ENCODE results near the gene RSPH9.
"Not testable (repeated sequence)": the region's sequence is repeated elsewhere in the genome, so short reads cannot be mapped to it uniquely, and the experiment has no call there.

The RSPH9 gene

DNA sequence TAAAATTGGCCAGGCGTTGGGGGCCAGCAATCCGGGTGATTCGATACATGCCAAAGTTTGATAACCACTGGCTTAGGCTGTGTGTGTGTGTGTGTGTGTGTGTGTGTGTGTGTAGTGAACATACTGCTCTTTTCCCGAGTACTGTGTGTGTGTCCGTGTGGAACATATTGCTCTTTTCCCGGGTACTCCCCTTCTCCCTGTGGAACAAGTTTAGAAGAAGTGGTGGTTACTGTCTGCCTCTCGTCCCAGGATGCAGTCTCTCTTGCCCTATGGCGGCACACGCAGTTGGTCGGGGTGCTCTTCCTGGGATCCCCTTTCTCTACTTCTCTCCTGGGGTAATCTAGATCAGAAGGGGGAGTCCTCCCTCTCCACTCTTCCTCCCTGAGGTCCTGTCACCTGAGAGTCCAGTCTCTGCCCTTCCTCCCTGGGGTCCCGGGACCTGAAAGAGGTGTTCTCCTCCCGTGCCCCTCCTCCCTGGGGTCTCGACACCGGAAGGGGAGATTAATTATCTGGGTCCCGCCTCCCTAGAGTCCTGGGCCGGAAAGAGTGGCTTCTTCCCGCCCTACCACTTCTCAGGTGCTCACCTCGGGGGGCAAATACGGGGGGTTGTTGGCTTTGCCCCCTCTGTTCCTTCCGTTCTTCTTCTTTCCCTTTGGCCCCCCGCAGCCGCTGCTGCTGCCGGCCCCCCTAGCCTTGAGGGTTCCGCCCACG, 16.3 kb upstream of the RSPH9 start:
- DNase-seq (ENCODE audit: extremely low read depth in 1 of 2, low read depth in 1 of 2), result peak in 1 of 2 donors; percentile 32

DNA sequence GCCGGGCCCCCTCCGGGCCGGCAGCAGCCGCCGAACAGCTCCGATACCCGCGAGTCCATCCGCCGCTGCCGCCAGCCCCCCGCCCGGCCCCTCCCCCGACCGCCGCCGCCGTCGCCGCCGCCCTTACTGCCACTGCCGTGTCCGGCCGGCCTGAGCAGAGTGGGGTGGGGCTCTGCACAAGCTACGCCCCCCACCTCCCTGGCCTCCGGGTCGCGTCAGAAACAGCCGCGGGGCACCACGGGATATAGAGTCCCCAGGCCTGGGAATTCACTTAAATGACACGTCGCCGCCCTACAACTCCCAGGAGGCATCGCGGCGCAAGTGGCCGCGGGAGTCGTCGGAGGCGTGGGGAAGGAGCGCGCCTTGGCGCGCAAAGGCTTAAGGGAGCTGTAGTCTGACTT, 15.7 kb upstream of the RSPH9 start, which contains the start of gene GTPBP2:
Gene GTPBP2, minus strand, starts transcription at position 161 of the 401 bp plus-strand sequence. Its CDS starts 102 bp downstream, at position 59.
- peak; percentile 80 to 92 for DNase-seq (ENCODE audit: extremely low read depth in 1 of 2, low read depth in 1 of 2)

DNA sequence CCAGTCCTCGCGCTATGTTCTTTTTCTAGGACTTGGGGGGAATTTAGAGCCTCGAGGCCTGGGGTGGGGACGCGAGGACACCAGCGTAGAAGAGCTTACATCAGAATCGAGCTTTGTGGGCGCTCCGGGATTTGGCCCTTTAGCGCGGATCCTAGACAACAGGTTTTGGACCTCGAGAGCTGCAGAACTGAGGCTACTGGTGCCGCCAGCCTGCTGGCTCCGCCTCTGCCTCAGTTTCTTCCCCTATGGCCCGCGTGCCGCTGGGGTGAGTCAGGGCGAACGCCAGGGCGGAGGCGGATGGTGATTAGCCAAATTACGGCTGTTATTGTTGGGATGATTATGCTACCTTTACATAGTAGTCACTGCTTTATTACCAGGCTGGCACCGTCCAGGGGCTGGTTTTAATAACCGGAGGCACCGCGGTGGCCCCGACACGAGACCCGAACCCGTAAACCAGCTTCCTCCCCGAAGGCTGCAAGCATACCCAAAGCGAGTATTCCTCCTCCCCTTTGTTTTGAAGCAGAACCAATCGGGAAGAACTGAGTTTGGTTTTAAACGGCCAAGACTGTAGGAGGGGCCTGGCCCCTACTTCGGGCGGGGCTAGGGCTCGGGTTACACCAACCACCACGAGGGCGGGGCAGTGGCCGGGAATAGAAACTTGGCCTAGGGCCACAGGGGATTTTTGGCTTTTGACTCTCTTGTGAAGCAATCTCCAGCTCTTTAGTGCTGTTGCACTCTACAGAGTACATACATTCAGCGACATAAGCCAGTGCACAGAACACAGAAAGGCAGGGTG, 15.1 kb upstream of the RSPH9 start:
- DNase-seq (ENCODE audit: extremely low read depth in 1 of 2, low read depth in 1 of 2), result peak; percentile 58 to 79

- no peak for DNase-seq (ENCODE audit: extremely low read depth in 1 of 2, low read depth in 1 of 2)
Measured at GRCh38 chr6:43630980-43631619, 13.7 kb upstream of the RSPH9 start.

DNA sequence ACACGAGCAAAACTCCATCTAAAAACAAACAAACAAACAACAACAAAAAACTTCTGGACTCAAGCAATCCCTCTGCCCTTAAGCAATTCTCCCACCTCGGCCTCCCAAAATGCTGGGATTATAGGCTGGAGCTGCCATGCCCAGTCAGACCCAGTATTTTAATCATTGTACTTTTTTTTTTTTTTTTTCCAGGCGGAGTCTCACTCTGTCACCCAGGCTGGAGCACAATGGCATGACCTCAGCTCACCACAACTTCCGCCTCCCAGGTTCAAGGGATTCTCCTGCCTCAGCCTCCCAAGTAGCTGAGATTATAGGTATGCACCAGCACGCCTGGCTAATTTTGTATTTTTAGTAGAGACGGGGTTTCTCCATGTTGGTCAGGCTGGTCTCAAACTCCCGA, 11.8 kb upstream of the RSPH9 start:
- DNase-seq (ENCODE audit: extremely low read depth in 1 of 2, low read depth in 1 of 2), result not testable (repeated sequence)

GRCh38 chr6:43634702-43635303, 10.0 kb upstream of the RSPH9 start:
- DNase-seq (ENCODE audit: extremely low read depth in 1 of 2, low read depth in 1 of 2), result no peak

- DNase-seq (ENCODE audit: extremely low read depth in 1 of 2, low read depth in 1 of 2), result peak; percentile 51 to 80
Measured at GRCh38 chr6:43635387-43636307, 9.2 kb upstream of the RSPH9 start, which contains the start of gene MAD2L1BP. MAD2L1BP (plus strand) TSS chr6:43635840; CDS start chr6:43635876, 36 bp downstream.

DNA sequence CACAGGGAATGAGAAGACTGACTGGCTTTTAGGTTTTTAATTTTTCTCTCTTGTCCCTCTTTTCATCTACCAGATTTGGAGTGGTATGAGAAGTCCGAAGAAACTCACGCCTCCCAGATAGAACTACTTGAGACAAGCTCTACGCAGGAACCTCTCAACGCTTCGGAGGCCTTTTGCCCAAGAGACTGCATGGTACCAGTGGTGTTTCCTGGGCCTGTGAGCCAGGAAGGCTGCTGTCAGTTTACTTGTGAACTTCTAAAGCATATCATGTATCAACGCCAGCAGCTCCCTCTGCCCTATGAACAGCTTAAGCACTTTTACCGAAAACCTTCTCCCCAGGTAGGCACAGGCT, 8.6 kb upstream of the RSPH9 start:
- DNase-seq (ENCODE audit: extremely low read depth in 1 of 2, low read depth in 1 of 2), result no peak

DNA sequence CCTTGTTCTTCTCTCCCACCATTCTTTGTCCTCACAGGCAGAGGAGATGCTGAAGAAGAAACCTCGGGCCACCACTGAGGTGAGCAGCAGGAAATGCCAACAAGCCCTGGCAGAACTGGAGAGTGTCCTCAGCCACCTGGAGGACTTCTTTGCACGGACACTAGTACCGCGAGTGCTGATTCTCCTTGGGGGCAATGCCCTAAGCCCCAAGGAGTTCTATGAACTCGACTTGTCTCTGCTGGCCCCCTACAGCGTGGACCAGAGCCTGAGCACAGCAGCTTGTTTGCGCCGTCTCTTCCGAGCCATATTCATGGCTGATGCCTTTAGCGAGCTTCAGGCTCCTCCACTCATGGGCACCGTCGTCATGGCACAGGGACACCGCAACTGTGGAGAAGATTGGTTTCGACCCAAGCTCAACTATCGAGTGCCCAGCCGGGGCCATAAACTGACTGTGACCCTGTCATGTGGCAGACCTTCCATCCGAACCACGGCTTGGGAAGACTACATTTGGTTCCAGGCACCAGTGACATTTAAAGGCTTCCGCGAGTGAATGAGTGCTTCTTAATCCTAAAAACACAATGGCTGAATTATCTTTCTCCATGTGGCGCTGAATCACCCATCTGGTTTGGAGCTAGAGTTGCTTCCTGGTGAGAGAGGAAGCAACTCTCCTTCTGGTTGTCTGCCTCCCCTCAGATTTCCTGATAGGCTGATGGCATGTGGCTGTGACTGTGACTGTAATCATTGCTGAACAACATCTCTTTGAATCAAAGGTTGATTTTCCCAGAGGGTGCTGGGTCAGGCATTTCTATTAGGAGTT, 4.6 kb upstream of the RSPH9 start:
- no peak for DNase-seq (ENCODE audit: extremely low read depth in 1 of 2, low read depth in 1 of 2)

GRCh38 chr6:43645613-43645964, 753 bp downstream of the RSPH9 start:
- DNase-seq (ENCODE audit: extremely low read depth in 1 of 2, low read depth in 1 of 2), result no peak

GRCh38 chr6:43647613-43648012, 2.8 kb downstream of the RSPH9 start:
- no peak for DNase-seq (ENCODE audit: extremely low read depth in 1 of 2, low read depth in 1 of 2)

- DNase-seq (ENCODE audit: extremely low read depth in 1 of 2, low read depth in 1 of 2), result no peak
Measured at GRCh38 chr6:43648248-43648647, 3.4 kb downstream of the RSPH9 start.

DNA sequence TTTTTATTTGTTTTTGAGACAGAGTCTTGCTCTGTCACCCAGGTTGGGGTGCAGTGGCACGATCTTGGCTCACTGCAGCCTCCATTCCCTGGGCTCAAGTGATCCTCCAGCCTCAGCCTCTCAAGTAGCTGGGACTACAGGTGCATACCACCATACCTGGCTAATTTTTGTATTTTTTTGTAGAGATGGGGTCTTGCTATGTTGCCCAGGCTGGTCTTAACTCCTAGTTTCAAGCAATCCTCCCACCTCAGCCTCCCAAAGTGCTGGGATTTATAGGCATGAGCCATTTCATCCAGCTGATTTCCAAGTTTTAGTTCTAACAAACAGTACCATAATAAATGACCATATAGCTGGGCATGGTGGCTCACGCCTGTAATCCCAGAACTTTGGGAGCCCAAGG, 8.0 kb downstream of the RSPH9 start:
- not testable (repeated sequence) for DNase-seq (ENCODE audit: extremely low read depth in 1 of 2, low read depth in 1 of 2)

GRCh38 chr6:43657221-43657802, 12.5 kb downstream of the RSPH9 start:
- DNase-seq (ENCODE audit: extremely low read depth in 1 of 2, low read depth in 1 of 2), result no peak

DNA sequence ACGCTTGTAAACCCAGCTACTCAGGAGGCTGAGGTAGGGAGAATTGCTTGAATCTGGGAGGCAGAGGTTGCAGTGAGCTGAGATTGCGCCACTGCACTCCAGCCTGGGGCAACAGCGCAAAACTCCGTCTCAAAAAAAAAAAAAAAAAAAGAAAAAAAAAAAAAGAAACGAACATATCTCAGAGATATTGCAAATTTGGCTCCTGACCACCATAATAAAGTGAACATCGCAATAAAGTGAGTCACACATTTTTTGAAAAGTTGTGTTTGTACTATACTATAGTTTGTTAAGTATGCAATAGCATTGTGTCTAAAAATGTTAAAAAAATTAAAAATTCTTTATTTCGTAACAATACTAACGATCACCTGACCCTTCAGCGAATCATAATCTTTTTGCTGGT, 13.3 kb downstream of the RSPH9 start:
- no peak for DNase-seq (ENCODE audit: extremely low read depth in 1 of 2, low read depth in 1 of 2)

DNA sequence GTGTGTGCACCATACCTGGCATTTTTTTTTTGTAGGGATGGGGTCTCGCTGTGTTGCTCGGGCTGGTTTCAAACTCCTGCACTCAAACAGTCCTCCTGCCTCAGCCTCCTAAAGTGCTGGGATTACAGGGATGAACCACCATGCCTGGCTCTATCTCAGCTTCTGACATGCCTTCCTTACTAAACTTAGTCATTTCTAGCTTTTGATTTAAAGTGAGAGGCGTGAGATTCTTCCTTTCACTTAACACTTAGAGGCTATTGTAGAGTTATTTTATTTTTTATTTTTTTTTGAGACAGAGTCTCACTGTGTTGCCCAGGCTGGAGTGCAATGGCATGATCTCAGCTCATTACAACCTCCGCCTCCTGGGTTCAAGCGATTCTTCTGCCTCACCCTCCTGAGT, 18.1 kb downstream of the RSPH9 start:
- DNase-seq (ENCODE audit: extremely low read depth in 1 of 2, low read depth in 1 of 2), result not testable (repeated sequence)

DNA sequence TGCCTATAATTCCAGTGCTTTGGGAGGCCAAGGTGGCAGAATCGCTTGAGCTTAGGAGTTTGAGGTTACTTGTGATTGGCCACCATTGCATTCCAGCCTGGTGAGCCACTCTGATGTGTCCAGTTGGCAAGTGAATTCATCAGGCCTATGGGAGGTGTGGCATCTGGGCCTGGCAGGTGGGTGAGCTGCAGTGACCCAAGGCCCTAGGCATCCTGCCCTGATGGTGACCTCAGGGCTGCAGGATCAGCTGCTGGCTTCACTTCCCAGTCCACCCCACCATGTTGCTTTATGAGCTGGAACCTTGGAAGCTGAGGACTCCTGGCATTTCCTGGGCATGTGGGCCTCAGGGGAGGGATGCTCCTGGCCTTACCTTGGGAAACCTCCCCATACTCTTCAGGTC, 20.5 kb downstream of the RSPH9 start:
- no peak for DNase-seq (ENCODE audit: extremely low read depth in 1 of 2, low read depth in 1 of 2)

- DNase-seq (ENCODE audit: extremely low read depth in 1 of 2, low read depth in 1 of 2), result no peak
Measured at GRCh38 chr6:43666196-43666920, 21.5 kb downstream of the RSPH9 start.
